HepG2 (cell line): ENCODE data around the gene OR52W1. TPM values are rescaled to one million over a fixed set of nuclear protein-coding genes. Genes with fewer than 3 reads are reported as not detected.

ENCODE experiments used
- ATAC-seq: fragments of 200-7000 bp; cut with Tn5 transposase; 3 replicates; pipeline ENCODE4 v1.9.1; 2020; ENCODE audit warnings: mild to moderate bottlenecking, moderate library complexity
- BruUV-seq: library from RNA; stranded (reverse); fragments of 400-500 nt; replicated peaks from 2 replicates; lab custom pipeline; 2021; lab: Mats Ljungman, UMichigan
- CTCF ChIA-PET: fragments of 300-600 bp; formaldehyde crosslinking; extraction: SDS; loops from one replicate; lab custom pipeline; 2021; ENCODE audit warnings: low total read pairs, inconsistent platforms, low intra/inter-chr PET ratio; lab: Yijun Ruan, JAX
- POLR2A ChIA-PET: fragments of 350-600 bp; sonication (Branson Sonifier 250); formaldehyde crosslinking; loops from one replicate; lab custom pipeline; 2020; ENCODE audit warnings: antibody characterized with exemption, inconsistent platforms; lab: Yijun Ruan, JAX
- DNase-seq: peaks from one replicate; pipeline ENCODE4 v3.0.0-alpha.2; 2015; ENCODE audit warnings: low spot score
- FAIRE-seq: peaks from 3 replicates; lab custom pipeline; 2011; peaks lifted over from hg19 to GRCh38; lab: Jason Lieb, UNC
- H2AFZ ChIP-seq: one replicate; pipeline ENCODE4 v1.6.1; 2011; ENCODE audit warnings: low read length, inconsistent platforms
- H3K27ac ChIP-seq: fragments of 300-600 bp; 3 replicates; pipeline ENCODE4 v1.8.0; 2011; ENCODE audit warnings: mixed run types, mild to moderate bottlenecking, mixed read lengths, low read length, inconsistent platforms; ENCODE audit not compliant: insufficient read depth; ENCODE audit errors: extremely low read length
- H3K27me3 ChIP-seq, 2 experiments: fragments of 200-600 bp in 1 of 2; 2 replicates in 1 of 2; 3 replicates in 1 of 2; pipeline versions ENCODE4 v1.6.0 to v1.8.0; 2011; ENCODE audit warnings: low read length in 2 of 2, mild to moderate bottlenecking in 2 of 2, moderate library complexity in 2 of 2, inconsistent platforms in 1 of 2; ENCODE audit not compliant: insufficient read depth in 2 of 2, control insufficient read depth in 1 of 2
- H3K36me3 ChIP-seq, 2 experiments: fragments of 200-600 bp in 1 of 2; replicated peaks in 1 of 2; 2 replicates in 1 of 2; 3 replicates in 1 of 2; pipeline versions ENCODE4 v1.5.1 to v1.8.0; 2011; ENCODE audit warnings: low read length in 2 of 2, inconsistent platforms in 1 of 2; ENCODE audit not compliant: insufficient read depth in 2 of 2, control insufficient read depth in 1 of 2
- H3K4me1 ChIP-seq: 2 replicates; pipeline ENCODE4 v1.5.1; 2012; ENCODE audit warnings: low read length, inconsistent platforms; ENCODE audit not compliant: insufficient read depth
- H3K4me2 ChIP-seq: 2 replicates; pipeline ENCODE4 v1.6.0; 2011; ENCODE audit warnings: low read depth, low read length, inconsistent platforms
- H3K4me3 ChIP-seq, 3 experiments: fragments of 200-600 bp in 1 of 3; sonication (generic), shearing (Covaris generic) in 1 of 3; replicated peaks in 1 of 3; 2 replicates each; pipeline ENCODE4 v1.5.1; 2011 to 2016; ENCODE audit warnings: low read length in 3 of 3, inconsistent platforms in 2 of 3, low read depth in 2 of 3, mild to moderate bottlenecking in 2 of 3, control low read depth in 1 of 3, mixed read lengths in 1 of 3; ENCODE audit not compliant: insufficient read depth in 1 of 3
- H3K79me2 ChIP-seq: one replicate; pipeline ENCODE4 v1.6.1; 2011; ENCODE audit warnings: low read length, inconsistent platforms; ENCODE audit not compliant: insufficient read depth
- H3K9ac ChIP-seq: 2 replicates; pipeline ENCODE4 v1.6.0; 2011; ENCODE audit warnings: mild to moderate bottlenecking, low read depth, low read length, inconsistent platforms; ENCODE audit not compliant: insufficient read depth
- H3K9me3 ChIP-seq: 2 replicates; pipeline ENCODE4 v1.5.1; 2012; ENCODE audit warnings: mild to moderate bottlenecking, low read length
- H4K20me1 ChIP-seq: 2 replicates; pipeline ENCODE4 v1.6.0; 2011; ENCODE audit warnings: inconsistent platforms, mild to moderate bottlenecking, low read length, moderate library complexity; ENCODE audit not compliant: insufficient read depth
- FOXC1 ChIP-seq: sonication (generic); formaldehyde crosslinking; IDR thresholded peaks from 2 replicates; pipeline ENCODE4 v1.8.0; 2022; ENCODE audit warnings: mild to moderate bottlenecking, missing genetic modification reagents, borderline replicate concordance
- HMG20B ChIP-seq: conservative IDR thresholded peaks from 2 replicates; pipeline ENCODE4 v1.6.1; 2016; ENCODE audit warnings: missing genetic modification reagents, missing compliant biosample characterization
- MBD4 ChIP-seq: IDR thresholded peaks from 2 replicates; pipeline ENCODE4 v1.6.1; 2012; ENCODE audit warnings: low read length, inconsistent platforms, borderline replicate concordance
- MIER3 ChIP-seq: IDR thresholded peaks from 2 replicates; pipeline ENCODE4 v1.6.1; 2016; ENCODE audit warnings: missing compliant biosample characterization, borderline replicate concordance
- MLLT10 ChIP-seq: sonication (generic); formaldehyde crosslinking; IDR thresholded peaks from 2 replicates; pipeline ENCODE4 v1.4.0; 2020; ENCODE audit warnings: missing genetic modification reagents
- NFATC3 ChIP-seq: sonication (generic); formaldehyde crosslinking; IDR thresholded peaks from 2 replicates; pipeline ENCODE4 v1.5.1; 2020; ENCODE audit warnings: mild to moderate bottlenecking, missing genetic modification reagents
- PITX1 ChIP-seq: sonication (generic); formaldehyde crosslinking; IDR thresholded peaks from 2 replicates; pipeline ENCODE4 v1.5.1; 2020; ENCODE audit warnings: mild to moderate bottlenecking, missing genetic modification reagents
- RORA ChIP-seq: sonication (generic); formaldehyde crosslinking; IDR thresholded peaks from 2 replicates; pipeline ENCODE4 v1.5.0; 2020; ENCODE audit warnings: mild to moderate bottlenecking, missing genetic modification reagents, moderate library complexity
- SKIL ChIP-seq: sonication (generic); formaldehyde crosslinking; IDR thresholded peaks from 2 replicates; pipeline ENCODE4 v1.8.0; 2022; ENCODE audit warnings: missing genetic modification reagents, mild to moderate bottlenecking, moderate library complexity, borderline replicate concordance
- TGIF2 ChIP-seq: IDR thresholded peaks from 2 replicates; pipeline ENCODE4 v1.6.1; 2016; ENCODE audit warnings: control low read depth, missing compliant biosample characterization
- ZBTB7A ChIP-seq: sonication (generic); formaldehyde crosslinking; IDR thresholded peaks from 2 replicates; pipeline ENCODE4 v1.8.0; 2022; ENCODE audit warnings: mild to moderate bottlenecking, missing genetic modification reagents
- ZNF12 ChIP-seq: sonication (generic); formaldehyde crosslinking; IDR thresholded peaks from 2 replicates; pipeline ENCODE4 v1.5.0; 2020; ENCODE audit warnings: missing genetic modification reagents
- ZNF414 ChIP-seq: sonication (generic); formaldehyde crosslinking; IDR thresholded peaks from 2 replicates; pipeline ENCODE4 v1.5.0; 2020; ENCODE audit warnings: missing genetic modification reagents
- ZNF430 ChIP-seq: sonication (generic); formaldehyde crosslinking; IDR thresholded peaks from 2 replicates; pipeline ENCODE4 v1.9.0; 2021; ENCODE audit warnings: mild to moderate bottlenecking, missing genetic modification reagents
- WGBS: methylation state at CpG from one replicate; pipeline ENCODE4 v1.1.6; 2017; ENCODE audit warnings: low lambda C conversion rate; 5-methylcytosine and 5-hydroxymethylcytosine counted together
- in situ Hi-C: cut with HindIII; loops from 2 replicates; pipeline ENCODE4 v1.10.0; 2017; ENCODE audit warnings: low pct_unique_long_range_greater_than_20kb; ENCODE audit not compliant: extremely low pct_ligation_motif_present
- intact Hi-C: fragments of 100-400 bp; cut with micrococcal nuclease; formaldehyde crosslinking; loops from one replicate; pipeline ENCODE4 v1.10.0; 2022; ENCODE audit not compliant: unreplicated experiment
- polyA plus RNA-seq, 8 experiments: library from polyadenylated mRNA; depleted of rRNA in 3 of 8; stranded (reverse) in 7 of 8; unstranded in 1 of 8; fragments of >200 nt; fragmentation: Illumina TruSeq in 4 of 8; extraction: Trizol in 4 of 8; gene quantifications; 2 replicates each; pipeline versions ENCODE4 v1.2.1 to v1.2.3, GENCODE V29; 2011 to 2016; ENCODE audit warnings: low read depth in 4 of 8, missing spikeins in 1 of 8, mixed read lengths in 1 of 8; ENCODE audit not compliant: insufficient read depth in 1 of 8
- total RNA-seq, 5 experiments: library from RNA; depleted of rRNA; stranded (reverse); fragments of >200 nt; fragmentation: Illumina TruSeq; extraction: Trizol; gene quantifications; 2 replicates each; pipeline ENCODE4 v1.2.3, GENCODE V29; 2016; ENCODE audit warnings: low read depth in 1 of 5
- TF ChIP-seq, protein P1 (sequence below): sonication (generic); formaldehyde crosslinking; IDR thresholded peaks from 2 replicates; pipeline ENCODE4 v1.4.0; 2020; ENCODE audit warnings: missing genetic modification reagents

OR52W1 gene
- total and polyA plus RNA-seq, 2 of the 13 experiments (the other 11 are each of a cell fraction or from before 2014, with no cell fraction given): not detected

DNA sequence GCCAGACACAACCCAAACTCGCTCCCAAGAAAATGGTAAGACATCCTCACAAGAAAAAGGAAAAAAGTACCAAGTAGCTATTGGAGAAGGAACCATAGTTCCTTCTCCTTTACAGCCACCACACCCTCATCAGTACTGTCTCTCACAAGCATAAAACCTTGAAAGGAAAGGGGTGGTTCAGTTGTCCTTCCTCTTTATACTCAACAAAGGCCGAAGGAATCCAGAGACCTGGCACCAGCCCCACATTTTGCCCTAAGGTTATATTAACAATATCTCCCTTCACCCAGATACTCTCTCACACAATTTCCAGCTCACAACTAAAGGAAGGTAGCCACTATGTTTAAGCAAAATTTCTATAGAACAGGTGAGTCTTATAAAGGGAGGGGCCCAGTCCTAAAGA is 26.9 kb downstream of the OR52W1 start:
- no peak for DNase-seq
- no peak overlapping the region for H3K27ac ChIP-seq
- peaks cover 19% of the 10 kb centered on the region for H3K4me1 ChIP-seq
- no peaks in the 10 kb centered on the region for H3K9me3 ChIP-seq
- ChIA-PET POLR2A (no interaction called here), CTCF (no interaction called here)
- no peak for ATAC-seq
- no TSS peak for BruUV-seq
- no peak overlapping the region for H3K9ac ChIP-seq
- 100% methylated on average over 2 of the region's 2 CpGs for WGBS
- H3K36me3 ChIP-seq: peaks cover 10 to 30% of the 10 kb centered on the region in 2 experiments
- no peaks in the 10 kb centered on the region for H4K20me1 ChIP-seq
- no peak overlapping the region for H2AFZ ChIP-seq
- in situ Hi-C loops: no loop called here
- no peak for FAIRE-seq
- no peak overlapping the region for H3K4me3 ChIP-seq
- H3K79me2 ChIP-seq: peaks cover 26% of the 10 kb centered on the region
- no peak for TF ChIP-seq TGIF2
- TF ChIP-seq ZNF414 (CRISPR knock-in tag): no peak
- TF ChIP-seq, protein P1, sequence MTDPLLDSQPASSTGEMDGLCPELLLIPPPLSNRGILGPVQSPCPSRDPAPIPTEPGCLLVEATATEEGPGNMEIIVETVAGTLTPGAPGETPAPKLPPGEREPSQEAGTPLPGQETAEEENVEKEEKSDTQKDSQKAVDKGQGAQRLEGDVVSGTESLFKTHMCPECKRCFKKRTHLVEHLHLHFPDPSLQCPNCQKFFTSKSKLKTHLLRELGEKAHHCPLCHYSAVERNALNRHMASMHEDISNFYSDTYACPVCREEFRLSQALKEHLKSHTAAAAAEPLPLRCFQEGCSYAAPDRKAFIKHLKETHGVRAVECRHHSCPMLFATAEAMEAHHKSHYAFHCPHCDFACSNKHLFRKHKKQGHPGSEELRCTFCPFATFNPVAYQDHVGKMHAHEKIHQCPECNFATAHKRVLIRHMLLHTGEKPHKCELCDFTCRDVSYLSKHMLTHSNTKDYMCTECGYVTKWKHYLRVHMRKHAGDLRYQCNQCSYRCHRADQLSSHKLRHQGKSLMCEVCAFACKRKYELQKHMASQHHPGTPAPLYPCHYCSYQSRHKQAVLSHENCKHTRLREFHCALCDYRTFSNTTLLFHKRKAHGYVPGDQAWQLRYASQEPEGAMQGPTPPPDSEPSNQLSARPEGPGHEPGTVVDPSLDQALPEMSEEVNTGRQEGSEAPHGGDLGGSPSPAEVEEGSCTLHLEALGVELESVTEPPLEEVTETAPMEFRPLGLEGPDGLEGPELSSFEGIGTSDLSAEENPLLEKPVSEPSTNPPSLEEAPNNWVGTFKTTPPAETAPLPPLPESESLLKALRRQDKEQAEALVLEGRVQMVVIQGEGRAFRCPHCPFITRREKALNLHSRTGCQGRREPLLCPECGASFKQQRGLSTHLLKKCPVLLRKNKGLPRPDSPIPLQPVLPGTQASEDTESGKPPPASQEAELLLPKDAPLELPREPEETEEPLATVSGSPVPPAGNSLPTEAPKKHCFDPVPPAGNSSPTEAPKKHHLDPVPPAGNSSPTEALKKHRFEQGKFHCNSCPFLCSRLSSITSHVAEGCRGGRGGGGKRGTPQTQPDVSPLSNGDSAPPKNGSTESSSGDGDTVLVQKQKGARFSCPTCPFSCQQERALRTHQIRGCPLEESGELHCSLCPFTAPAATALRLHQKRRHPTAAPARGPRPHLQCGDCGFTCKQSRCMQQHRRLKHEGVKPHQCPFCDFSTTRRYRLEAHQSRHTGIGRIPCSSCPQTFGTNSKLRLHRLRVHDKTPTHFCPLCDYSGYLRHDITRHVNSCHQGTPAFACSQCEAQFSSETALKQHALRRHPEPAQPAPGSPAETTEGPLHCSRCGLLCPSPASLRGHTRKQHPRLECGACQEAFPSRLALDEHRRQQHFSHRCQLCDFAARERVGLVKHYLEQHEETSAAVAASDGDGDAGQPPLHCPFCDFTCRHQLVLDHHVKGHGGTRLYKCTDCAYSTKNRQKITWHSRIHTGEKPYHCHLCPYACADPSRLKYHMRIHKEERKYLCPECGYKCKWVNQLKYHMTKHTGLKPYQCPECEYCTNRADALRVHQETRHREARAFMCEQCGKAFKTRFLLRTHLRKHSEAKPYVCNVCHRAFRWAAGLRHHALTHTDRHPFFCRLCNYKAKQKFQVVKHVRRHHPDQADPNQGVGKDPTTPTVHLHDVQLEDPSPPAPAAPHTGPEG (CRISPR knock-in tag): no peak
- TF ChIP-seq FOXC1: no peak
- TF ChIP-seq NFATC3: no peak
- TF ChIP-seq MBD4: no peak
- TF ChIP-seq PITX1 (CRISPR knock-in tag): no peak
- no peak for TF ChIP-seq ZNF12 (CRISPR knock-in tag)
- TF ChIP-seq ZNF430 (CRISPR knock-in tag): no peak
- TF ChIP-seq SKIL (CRISPR knock-in tag): no peak
- no peak for TF ChIP-seq MLLT10
- no peak for TF ChIP-seq MIER3 (CRISPR knock-in tag)
- TF ChIP-seq RORA (CRISPR knock-in tag): no peak
- TF ChIP-seq HMG20B (CRISPR knock-in tag): no peak
- TF ChIP-seq ZBTB7A (CRISPR knock-in tag): no peak
- H3K4me2 ChIP-seq: no peak overlapping the region
- no peaks in the 10 kb centered on the region for H3K27me3 ChIP-seq
- intact Hi-C loops: no loop called here
